ENCODE results near the gene YAF2. TPM values are rescaled to one million over a fixed set of nuclear protein-coding genes. Genes with fewer than 3 reads are reported as not detected.
"Not testable (repeated sequence)": the region's sequence is repeated elsewhere in the genome, so short reads cannot be mapped to it uniquely, and the experiment has no call there.

YAF2 gene
- total RNA-seq, 4 donors from 2014 or later: 16.5 to 42.3 (median 25.3) TPM

- TF ChIP-seq EP300 (IDR thresholded peaks at IDR 0.05): no peak
- TF ChIP-seq POLR2AphosphoS5 (IDR thresholded peaks at IDR 0.05): no peak
- TF ChIP-seq POLR2A (IDR thresholded peaks at IDR 0.05): no peak
- TF ChIP-seq, protein P1, sequence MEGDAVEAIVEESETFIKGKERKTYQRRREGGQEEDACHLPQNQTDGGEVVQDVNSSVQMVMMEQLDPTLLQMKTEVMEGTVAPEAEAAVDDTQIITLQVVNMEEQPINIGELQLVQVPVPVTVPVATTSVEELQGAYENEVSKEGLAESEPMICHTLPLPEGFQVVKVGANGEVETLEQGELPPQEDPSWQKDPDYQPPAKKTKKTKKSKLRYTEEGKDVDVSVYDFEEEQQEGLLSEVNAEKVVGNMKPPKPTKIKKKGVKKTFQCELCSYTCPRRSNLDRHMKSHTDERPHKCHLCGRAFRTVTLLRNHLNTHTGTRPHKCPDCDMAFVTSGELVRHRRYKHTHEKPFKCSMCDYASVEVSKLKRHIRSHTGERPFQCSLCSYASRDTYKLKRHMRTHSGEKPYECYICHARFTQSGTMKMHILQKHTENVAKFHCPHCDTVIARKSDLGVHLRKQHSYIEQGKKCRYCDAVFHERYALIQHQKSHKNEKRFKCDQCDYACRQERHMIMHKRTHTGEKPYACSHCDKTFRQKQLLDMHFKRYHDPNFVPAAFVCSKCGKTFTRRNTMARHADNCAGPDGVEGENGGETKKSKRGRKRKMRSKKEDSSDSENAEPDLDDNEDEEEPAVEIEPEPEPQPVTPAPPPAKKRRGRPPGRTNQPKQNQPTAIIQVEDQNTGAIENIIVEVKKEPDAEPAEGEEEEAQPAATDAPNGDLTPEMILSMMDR (IDR thresholded peaks at IDR 0.05): no peak
- ATAC-seq: no peak
Observed at GRCh38 chr12:42199007-42199406, 39.0 kb downstream of the YAF2 start.

GRCh38 chr12:42196723-42197603, 41.1 kb downstream of the YAF2 start:
- H3K27ac ChIP-seq: no peak overlapping the region
- H3K9me3 ChIP-seq: no peaks in the 10 kb centered on the region
- no peaks in the 10 kb centered on the region for H3K4me1 ChIP-seq
- 89 to 94% methylated on average over 7 of the region's 7 CpGs for WGBS, 2 donors (ENCODE audit: low coverage in 1 of 2)
- no peaks in the 10 kb centered on the region for H3K27me3 ChIP-seq
- no peak overlapping the region for H3K4me3 ChIP-seq
- ATAC-seq: no peak
- TF ChIP-seq POLR2A (IDR thresholded peaks at IDR 0.05) (no peak), POLR2AphosphoS5 (IDR thresholded peaks at IDR 0.05) (no peak), EP300 (IDR thresholded peaks at IDR 0.05) (no peak)
- TF ChIP-seq, protein P1 (IDR thresholded peaks at IDR 0.05): no peak
- peaks cover 0 to 49% of the 10 kb centered on the region in 2 donors for H3K36me3 ChIP-seq

More at GRCh38 chr12:42199007-42199406, 39.0 kb downstream of the YAF2 start:
- H3K27me3 ChIP-seq: no peaks in the 10 kb centered on the region
- H3K9me3 ChIP-seq: no peaks in the 10 kb centered on the region
- H3K27ac ChIP-seq: no peak overlapping the region
- H3K4me3 ChIP-seq: no peak overlapping the region
- H3K4me1 ChIP-seq: no peaks in the 10 kb centered on the region
- peaks cover 0 to 37% of the 10 kb centered on the region in 2 donors for H3K36me3 ChIP-seq

DNA sequence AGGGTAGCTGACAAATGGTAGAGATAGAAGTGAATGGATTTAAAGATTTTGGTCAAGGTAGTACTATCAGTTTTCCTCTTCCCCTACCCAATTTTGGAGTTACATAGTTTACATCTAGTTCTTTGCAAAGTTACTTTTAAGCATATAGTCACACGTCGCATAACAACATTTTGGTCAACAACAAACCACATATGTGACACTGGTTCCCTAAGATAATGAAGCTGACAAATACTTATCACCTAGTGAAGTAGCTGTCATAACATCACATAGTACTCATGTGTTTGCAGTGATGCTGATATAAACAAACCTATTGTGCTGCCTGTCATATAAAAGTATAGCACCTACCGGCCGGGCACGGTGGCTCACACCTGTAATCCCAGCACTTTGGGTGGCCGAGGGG, 45.4 kb downstream of the YAF2 start:
- Histone ChIP-seq H3K4me1 (no peaks in the 10 kb centered on the region), H3K27ac (no peak overlapping the region), H3K4me3 (no peak overlapping the region), H3K27me3 (no peaks in the 10 kb centered on the region), H3K36me3 (peaks cover 0 to 37% of the 10 kb centered on the region in 2 donors), H3K9me3 (no peaks in the 10 kb centered on the region)
- ATAC-seq: no peak
- TF ChIP-seq, protein P1 (IDR thresholded peaks at IDR 0.05): no peak
- no peak for TF ChIP-seq EP300 (IDR thresholded peaks at IDR 0.05)
- no peak for TF ChIP-seq POLR2A (IDR thresholded peaks at IDR 0.05)
- no peak for TF ChIP-seq POLR2AphosphoS5 (IDR thresholded peaks at IDR 0.05)
- 91 to 100% methylated on average over 2 to 6 of the region's 6 CpGs for WGBS, 2 donors (ENCODE audit: low coverage in 1 of 2)

- Histone ChIP-seq H3K4me1 (no peaks in the 10 kb centered on the region), H3K27ac (no peak overlapping the region), H3K36me3 (peaks cover 0 to 34% of the 10 kb centered on the region in 2 donors), H3K4me3 (no peak overlapping the region), H3K27me3 (no peaks in the 10 kb centered on the region), H3K9me3 (no peaks in the 10 kb centered on the region)
- no peak for ATAC-seq
- 90% methylated on average over 1 of the region's 1 CpG; no CpG with 5 or more reads in 1 of the 2 donors for WGBS, 2 donors (ENCODE audit: low coverage in 1 of 2)
- no peak for TF ChIP-seq POLR2A (IDR thresholded peaks at IDR 0.05)
- no peak for TF ChIP-seq POLR2AphosphoS5 (IDR thresholded peaks at IDR 0.05)
- no peak for TF ChIP-seq EP300 (IDR thresholded peaks at IDR 0.05)
- TF ChIP-seq, protein P1 (IDR thresholded peaks at IDR 0.05): no peak
Observed at GRCh38 chr12:42192258-42192657, 45.8 kb downstream of the YAF2 start.

DNA sequence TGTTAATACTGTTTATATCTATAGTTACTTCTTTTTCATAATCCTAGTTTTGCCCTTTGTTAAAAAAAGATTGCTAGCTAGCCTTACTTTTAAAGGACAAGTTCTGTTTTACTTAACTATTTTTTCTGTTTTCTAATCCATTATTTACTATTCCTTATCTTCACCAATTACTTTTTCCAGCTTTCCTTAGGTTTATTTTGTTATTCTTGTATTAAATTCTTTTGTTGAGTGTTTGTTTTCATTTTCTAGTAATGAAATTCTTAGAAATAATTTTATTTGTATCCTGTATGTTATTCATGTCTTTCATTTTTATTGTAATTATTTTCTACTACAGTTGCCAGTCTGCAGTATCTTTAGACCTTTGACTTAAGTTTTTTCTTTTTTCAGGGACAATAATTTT, 47.7 kb downstream of the YAF2 start:
- Histone ChIP-seq H3K4me3 (no peak overlapping the region), H3K27me3 (no peaks in the 10 kb centered on the region), H3K9me3 (no peaks in the 10 kb centered on the region), H3K36me3 (peaks cover 0 to 16% of the 10 kb centered on the region in 2 donors), H3K4me1 (no peaks in the 10 kb centered on the region), H3K27ac (no peak overlapping the region)
- no peak for TF ChIP-seq EP300 (IDR thresholded peaks at IDR 0.05)
- TF ChIP-seq, protein P1 (IDR thresholded peaks at IDR 0.05): no peak
- TF ChIP-seq POLR2A (IDR thresholded peaks at IDR 0.05): no peak
- no peak for TF ChIP-seq POLR2AphosphoS5 (IDR thresholded peaks at IDR 0.05)
- ATAC-seq: no peak

DNA sequence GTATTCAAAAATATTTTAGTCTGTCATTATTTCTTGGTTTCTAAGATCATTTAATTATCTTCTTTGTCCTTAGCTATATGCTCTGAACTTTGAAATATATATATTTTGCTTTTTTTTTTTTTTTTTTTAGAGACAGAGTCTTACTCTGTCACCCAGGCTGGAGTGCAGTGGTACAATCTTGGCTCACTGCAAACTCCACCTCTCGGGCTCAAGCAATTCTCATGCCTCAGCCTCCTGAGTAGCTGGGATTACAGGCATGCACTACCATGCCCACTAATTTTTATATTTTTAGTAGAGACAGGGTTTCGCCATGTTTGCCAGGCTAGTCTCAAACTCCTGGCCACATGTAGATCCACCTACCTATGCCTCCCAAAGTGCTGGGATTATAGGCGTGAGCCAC, 49.8 kb downstream of the YAF2 start:
- ATAC-seq, H3K27me3 ChIP-seq: not testable (repeated sequence)
- 100% methylated on average over 1 to 3 of the region's 3 CpGs for WGBS, 2 donors (ENCODE audit: low coverage in 1 of 2)

More for the DNA sequence above, 49.8 kb downstream of the YAF2 start:
- not testable (repeated sequence) for H3K27ac ChIP-seq, H3K9me3 ChIP-seq, H3K4me3 ChIP-seq, H3K4me1 ChIP-seq
- H3K36me3 ChIP-seq: peaks cover 0 to 23% of the 10 kb centered on the region in 2 donors
